HT1080 (cell line): ENCODE results near the gene RALGAPB. TPM values are rescaled to one million over a fixed set of nuclear protein-coding genes. Genes with fewer than 3 reads are reported as not detected.
"Not testable (repeated sequence)": the region's sequence is repeated elsewhere in the genome, so short reads cannot be mapped to it uniquely, and the experiment has no call there.

Experiments
- DNase-seq: peaks from one replicate; pipeline ENCODE4 v3.0.0-alpha.2; 2015; ENCODE audit warnings: low read depth
- total RNA-seq: library from RNA; depleted of rRNA; stranded (reverse); fragments of >200 nt; shearing (Covaris generic); gene quantifications from 2 replicates; pipeline ENCODE4 v1.2.3, GENCODE V29; 2014

The RALGAPB gene
- total RNA-seq, 1 experiment from 2014 or later = 15.5 TPM

- DNase-seq = no peak
These were observed 12.4 kb downstream of the RALGAPB start for GRCh38 chr20:38485041-38485440.

DNA sequence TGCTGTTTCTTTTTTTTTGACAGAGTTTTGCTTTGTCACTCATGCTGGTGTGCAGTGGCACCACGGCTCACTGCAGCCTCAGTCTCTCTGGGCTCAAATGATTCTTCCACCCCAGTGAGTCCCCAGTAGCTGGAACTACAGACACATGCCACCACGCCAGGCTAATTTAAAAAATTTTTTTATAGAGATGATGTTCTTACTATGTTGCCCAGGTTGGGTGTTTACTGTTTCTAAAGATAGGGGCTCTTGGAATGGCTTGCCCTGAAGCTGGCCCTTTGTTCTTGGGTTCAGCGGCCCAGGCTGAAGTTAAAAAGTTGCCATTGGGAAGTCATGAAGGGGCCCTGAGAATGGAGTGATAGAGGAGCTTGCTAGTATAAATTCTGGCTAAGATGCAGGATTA, 16.5 kb downstream of the RALGAPB start:
- DNase-seq = no peak

DNA sequence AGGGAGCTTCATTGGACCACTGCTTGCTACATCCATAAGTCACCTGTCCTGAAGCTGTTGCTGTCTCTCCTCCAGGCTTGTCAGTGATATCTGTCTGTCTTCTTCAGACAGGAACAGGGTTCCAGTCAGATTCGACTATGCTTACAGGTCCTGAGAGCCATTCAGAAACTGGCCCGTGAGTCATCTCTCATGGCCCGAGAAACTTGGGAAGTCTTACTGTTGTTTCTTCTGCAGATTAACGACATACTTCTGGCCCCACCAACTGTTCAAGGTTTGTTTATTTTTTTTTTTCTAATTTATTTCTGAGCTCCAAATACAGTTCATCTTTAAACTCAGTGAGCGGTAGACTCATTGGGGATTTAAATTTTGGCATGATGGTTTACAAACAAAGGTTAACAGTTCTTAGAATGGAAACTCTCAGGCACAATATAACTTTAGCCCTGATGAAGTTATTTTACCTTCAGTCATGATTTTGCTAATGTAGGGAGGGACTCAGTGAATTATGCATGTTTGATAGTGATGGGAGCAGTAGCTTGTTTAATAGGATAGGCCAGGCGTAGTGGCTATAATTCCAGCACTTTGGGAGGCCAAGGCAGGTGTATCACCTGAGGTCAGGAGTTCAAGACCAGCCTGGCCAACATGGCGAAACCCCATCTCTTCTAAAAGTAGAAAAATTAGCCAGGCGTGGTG, 24.7 kb downstream of the RALGAPB start:
- no peak for DNase-seq

GRCh38 chr20:38498909-38499308, 26.3 kb downstream of the RALGAPB start:
- peak; percentile 13 for DNase-seq

GRCh38 chr20:38499366-38499765, 26.7 kb downstream of the RALGAPB start:
- no peak for DNase-seq

- no peak for DNase-seq
These were observed 29.3 kb downstream of the RALGAPB start for GRCh38 chr20:38501858-38502436.

DNA sequence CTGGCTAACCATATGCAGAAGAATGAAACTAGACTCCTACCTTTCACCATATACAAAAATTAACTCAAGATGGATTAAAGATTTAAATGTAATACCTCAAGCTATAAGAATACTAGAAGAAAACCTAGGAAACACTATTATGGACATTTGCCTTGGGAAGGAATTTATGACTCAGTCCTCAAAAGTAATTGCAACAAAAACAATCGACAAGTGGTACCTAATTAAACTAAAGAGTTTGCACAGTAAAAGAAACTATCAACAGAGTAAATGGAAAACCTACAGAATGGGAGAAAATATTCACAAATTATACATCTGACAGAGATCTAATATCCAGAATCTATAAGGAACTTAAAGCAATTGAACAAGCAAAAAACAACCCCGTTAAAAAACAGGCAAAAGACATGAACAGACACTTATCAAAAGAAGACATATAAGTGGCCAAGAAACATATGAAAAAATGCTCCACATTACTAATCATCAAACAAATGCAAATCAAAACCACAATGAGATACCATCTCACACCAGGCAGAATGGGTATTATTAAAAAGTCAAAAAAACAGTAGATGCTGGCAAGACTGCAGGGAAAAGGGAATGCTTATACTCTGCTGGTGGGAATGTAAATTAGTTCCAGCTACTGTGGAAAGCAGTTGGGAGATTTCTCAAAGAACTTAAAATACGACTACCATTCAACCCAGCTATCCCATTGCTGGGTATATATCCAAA, 31.9 kb downstream of the RALGAPB start:
- DNase-seq = no peak

- no peak for DNase-seq
These were observed 32.4 kb downstream of the RALGAPB start for GRCh38 chr20:38505091-38505455.

DNA sequence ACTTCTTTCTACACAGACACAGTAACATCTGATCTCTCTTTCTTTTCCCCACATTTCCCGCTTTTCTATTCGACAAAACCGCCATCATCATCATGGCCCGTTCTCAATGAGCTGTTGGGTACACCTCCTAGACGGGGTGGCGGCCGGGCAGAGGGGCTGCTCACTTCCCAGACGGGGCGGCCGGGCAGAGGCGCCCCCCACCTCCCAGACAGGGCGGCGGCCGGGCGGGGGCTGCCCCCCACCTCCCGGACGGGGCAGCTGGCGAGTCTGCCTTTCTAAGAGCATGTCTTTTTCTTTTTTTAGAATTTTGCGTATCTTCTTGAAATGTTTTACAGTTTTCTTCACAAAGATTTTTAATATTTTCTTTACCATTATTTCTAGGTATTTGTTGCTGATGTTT, 39.1 kb downstream of the RALGAPB start:
- not testable (repeated sequence) for DNase-seq

GRCh38 chr20:38514185-38514584, 41.5 kb downstream of the RALGAPB start:
- no peak for DNase-seq

GRCh38 chr20:38514947-38515346, 42.3 kb downstream of the RALGAPB start:
- DNase-seq = no peak

DNA sequence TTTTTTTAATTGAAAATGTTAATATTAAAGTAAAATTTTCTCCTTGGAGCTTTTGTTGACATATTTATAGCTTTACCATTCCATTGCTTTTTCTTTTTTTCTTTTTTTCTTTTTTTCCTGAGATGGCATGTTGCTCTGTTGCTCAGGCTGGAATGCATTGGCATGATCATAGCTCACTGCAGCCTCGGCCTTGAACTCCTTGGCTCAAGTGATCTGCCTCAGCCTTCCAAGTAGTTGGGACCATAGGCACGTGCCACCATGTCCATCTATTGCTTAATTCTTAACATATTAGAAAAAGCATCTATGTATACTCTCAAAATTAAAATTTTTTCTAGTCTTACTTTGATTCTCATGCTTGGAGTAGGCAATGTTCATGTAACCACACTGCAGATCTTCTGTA, 43.0 kb downstream of the RALGAPB start:
- DNase-seq = no peak

DNA sequence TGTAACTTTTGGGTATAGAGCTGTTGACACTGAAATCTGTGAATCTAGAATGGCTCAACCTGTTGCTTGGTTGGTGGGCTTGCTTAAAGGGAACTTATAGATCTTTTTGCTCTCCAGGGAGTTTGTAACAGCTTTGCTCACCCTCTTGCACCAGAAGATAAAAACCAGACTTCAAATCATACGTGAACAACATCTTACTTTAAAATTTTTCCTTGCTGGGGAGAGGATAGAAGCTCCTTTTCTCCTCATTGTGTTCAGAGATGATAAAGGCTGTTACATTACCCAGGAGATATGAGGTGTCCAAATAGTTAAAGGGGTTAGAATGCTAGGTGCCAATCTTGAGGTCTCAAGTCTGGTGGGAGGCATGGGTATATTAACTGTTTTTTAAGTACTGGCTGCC, 46.8 kb downstream of the RALGAPB start:
- no peak for DNase-seq

DNA sequence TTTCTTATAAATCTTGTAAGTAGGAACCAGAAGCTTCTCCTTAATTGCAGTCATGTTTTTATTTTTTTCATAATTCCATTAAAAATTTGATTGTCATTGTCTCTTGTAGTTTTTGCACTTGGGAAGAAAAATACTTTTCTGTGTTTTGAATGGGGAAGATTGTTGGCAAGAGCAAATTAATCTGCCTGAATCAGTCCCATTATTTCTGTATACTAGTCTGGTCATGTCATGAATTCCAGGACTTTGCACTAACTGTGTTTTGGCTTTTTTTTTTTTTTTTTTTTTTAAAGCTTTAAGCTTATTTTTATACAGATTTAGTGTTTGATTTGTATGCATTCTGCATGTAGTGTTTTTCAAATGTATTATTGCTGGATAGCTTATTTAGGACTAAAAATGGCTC, 47.6 kb downstream of the RALGAPB start:
- DNase-seq = no peak

DNA sequence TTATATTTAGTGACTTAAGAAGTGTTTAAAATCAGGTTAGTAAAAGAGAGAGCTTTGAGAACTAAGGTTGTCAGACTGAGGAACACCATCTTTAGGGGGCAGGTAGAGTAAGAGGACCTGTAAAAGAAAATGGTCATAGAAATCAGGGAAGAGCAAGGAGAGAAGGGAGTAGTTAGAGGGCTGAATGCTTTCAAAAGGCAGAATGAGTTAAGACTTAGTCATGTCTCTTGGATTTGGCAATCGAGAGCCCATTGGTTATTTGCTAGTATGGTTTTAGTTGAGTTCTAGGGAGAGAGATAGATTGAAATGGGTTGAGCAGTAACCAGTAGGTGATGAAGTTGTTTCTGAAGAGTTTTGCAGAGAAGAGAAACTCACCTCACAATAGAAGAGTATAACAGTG, 51.1 kb downstream of the RALGAPB start:
- DNase-seq = peak; percentile 69

GRCh38 chr20:38528167-38528566, 55.5 kb downstream of the RALGAPB start:
- DNase-seq = no peak

DNA sequence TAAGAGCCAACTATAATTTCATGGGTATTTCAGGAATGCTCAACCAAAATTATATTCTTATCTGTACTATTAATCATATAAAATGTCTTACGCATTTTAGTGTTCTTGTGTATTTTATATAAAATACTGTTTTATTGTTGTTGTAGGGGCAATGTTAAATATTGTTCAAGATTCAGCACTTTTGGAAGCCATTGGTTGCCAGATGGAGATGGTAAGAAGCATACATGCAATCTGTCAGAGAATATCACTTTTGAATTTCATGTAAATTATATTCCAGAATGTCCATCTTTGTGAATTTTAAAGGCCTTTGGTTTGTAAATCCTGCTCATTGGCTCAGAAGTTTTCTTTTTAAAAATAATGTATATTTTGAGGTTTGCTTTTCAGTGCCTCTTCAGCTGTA, 58.4 kb downstream of the RALGAPB start:
- no peak for DNase-seq

- DNase-seq = no peak
These were observed 62.1 kb downstream of the RALGAPB start for GRCh38 chr20:38534756-38535155.

GRCh38 chr20:38536310-38536709, 63.7 kb downstream of the RALGAPB start:
- peak; percentile 2 for DNase-seq

GRCh38 chr20:38537176-38537575, 64.5 kb downstream of the RALGAPB start:
- no peak for DNase-seq

- DNase-seq = no peak
These were observed 66.1 kb downstream of the RALGAPB start for GRCh38 chr20:38538789-38539188.

DNA sequence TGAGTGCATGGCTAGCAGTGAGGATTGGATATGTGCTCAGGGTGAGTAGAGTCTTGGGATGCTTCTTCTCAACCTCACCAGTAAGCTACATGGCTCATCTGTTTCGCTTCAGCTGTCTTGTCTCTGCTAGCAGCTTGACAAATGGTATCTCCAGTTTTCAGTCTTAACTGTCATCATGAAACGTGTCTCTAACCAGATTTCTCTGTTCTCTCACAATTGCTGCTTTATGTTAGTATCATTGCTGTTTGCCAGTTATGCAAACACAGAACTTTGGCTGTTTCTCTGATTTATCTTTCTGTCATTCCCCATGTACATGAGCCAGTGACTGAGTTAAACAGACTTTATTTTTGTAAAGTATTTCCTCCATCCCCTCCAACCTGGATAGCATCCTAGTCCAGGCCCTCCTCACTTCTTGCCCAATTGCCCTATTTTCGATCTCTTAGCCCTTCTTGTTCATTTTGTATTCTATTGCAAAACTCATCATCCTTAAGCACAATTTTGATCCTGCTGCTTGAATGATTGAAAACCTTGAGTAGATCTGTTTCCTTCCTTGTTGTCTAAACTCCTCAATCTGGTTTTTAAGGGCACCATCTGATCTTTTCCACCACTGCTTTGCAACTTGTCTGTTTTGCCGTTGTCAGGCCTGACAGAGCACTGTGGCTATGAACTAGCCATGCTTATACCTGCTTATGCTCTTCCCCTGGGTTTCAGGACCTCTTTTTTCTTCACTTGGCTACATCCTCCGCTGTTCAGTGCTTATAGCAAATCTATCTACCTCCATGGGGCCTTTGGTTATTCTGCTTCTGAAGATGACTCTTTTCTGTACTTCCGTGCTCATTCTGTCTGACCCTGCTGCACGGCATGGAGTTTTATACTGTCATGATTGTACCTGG, 70.6 kb downstream of the RALGAPB start:
- DNase-seq = no peak
